GM19438 (cell line): Measurements from ENCODE around the gene TSHR.
A peak's percentile ranks its signal among the peaks of the same experiment; 100 is the strongest.
"Not testable (repeated sequence)": the region's sequence is repeated elsewhere in the genome, so short reads cannot be mapped to it uniquely, and the experiment has no call there.

Experiments used
- ATAC-seq: cut with Tn5 transposase; IDR thresholded peaks from one replicate; pipeline ENCODE4 v1.9.1; 2021; ENCODE audit warnings: low read depth; ENCODE audit not compliant: unreplicated experiment

TSHR gene

DNA sequence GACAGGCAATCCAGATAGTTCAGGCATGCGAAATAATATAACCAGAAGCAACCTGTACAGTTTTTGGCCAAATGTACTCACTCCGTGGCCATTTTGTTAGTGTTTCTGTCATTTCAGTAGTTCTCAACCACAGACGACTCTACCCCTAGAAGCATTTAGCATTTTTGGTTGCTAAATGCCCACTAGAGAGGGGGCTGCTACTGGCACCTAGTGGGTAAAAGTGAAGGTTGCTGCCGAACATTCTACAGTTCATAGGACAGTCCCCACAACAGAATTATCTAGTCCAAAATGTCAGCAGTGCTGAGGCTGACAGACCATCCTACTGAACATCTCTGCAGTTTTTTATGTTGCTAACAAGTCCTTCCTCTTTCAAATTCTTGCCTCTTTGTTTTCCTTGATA lies 107.4 kb downstream of the TSHR start:
- ATAC-seq, result peak; percentile 83

DNA sequence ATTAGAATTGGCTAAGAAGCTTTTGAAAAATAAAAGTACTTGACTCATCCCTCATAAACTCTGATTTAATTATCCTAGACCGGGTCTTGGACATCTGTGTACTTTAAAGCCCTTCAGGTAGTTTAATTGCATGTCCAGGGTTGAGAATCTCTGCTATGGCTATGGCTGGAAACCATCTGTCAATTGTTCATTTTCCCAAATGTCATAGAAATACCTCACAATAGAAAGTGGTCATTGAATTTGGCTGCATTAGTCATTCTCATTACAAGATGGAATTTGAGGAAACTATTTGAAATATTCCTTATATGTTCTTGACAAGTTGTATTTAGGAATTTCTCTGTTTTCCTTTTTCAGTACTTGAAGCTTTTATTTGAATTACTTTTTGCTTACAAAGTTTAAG lies 111.3 kb downstream of the TSHR start:
- no peak for ATAC-seq

DNA sequence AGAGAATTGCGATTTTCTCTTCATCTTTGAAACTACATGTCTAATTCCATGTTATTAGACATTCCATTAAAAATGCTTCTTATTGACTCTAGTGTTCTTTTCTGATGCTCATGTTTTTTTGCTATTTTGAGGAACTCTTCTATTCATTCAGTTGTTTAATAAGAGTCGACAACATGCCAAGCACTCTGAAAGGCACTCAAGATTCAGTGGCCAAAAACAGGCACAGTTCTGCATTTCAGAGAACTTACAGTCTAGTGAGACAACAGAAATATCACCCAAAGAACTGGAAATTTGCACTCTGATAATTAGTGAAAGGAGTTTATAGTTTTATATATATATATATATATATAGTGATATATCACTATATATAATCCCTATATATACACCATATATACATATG lies 111.7 kb downstream of the TSHR start:
- no peak for ATAC-seq

DNA sequence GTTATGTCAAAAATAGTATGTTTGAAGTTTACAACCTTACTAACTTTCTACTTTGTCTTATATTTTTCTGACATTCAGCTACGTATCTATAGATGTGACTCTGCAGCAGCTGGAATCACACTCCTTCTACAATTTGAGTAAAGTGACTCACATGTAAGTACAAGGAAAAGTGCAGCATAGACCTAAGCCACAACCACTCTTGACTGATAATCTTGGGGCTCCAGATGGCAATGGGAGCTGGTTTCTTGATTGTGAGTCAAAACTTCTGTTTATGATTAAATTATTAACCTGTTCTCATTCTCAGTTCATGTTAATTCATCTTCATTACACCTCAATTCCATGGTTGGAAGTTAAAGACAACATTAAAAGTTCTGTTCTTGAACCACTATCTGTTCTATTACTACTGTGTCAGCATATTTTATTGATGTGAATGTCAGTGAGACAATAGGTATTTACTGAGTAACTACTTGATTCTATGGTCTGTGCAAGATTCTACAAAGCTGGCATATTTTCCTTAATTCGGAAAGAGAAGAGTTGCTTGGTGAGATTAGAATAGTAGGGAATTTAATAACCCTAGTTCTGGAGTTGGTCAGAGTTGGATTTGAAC lies 112.9 kb downstream of the TSHR start:
- ATAC-seq, result no peak

DNA sequence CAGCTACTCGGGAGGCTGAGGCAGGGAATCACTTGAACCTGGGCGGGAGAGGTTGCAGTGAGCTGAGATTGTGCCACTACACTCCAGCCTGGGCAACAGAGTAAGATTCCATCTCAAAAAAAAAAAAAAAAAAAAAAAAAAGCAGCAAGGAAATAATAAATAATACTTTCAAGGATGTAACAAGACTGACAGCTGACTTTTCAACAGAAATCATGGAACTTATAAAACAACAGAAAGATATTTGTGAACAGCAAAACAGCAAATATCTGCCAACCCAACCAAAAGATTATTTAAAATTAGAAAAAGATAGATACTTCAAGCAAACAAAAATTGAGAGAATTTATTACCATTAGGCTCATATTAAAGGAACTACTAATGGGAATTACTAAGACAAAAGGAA lies 115.1 kb downstream of the TSHR start:
- no peak for ATAC-seq

DNA sequence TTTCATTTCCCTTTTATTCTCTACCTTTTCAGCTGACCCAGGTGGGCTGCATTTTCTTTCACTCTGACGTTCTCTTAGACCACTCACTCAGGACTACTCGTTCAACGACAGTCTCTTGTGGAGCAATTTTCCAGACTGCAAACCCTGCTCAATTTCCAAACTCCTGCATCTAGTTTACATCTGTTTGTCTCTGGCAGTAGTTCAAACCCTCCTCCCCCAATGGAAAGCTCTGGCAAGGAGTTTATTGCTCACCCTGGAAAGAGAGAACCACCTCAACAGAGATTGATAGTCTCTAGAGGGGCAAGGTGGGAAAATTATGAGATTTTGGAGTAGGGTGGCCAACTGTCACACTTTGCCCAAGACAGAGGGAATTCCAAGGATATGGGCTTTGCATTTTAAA lies 130.2 kb downstream of the TSHR start:
- no peak for ATAC-seq

DNA sequence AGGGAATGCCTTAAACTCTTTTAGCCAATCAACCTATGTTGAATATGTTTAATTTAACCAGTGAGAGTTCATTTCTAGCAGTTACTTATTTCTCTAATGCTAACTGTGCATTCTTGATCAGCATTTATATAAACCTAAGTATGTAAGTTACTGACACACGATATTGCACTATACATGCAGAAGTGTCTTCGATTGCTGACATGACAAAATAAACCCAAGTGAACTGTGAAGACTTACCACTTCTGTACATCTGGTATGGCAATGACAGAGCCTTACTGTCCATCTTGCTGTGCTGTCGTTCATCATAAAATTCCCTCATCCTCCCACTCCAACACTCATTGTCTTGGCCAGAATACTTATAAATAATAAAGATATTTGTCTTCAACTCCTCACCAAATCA lies 131.8 kb downstream of the TSHR start:
- no peak for ATAC-seq

DNA sequence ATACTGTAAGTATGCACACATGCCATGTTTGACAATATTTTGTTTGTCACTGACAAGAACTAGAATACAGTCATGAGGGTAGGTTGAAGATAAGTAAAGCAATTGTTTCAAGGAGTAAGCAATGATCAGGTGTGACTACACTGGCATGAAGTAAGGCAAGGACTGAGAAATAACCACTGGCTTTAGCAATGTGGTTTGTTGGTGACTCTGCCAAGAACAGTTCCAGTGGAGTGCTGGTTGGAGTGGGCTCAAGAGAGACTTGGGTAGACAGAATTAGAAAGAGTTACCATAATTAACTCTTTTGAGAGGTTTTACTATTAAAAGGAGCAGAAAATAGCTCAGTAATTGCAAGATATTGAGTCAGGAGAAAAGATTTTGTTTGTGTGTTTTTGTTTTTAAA lies 135.7 kb downstream of the TSHR start:
- ATAC-seq, result no peak

DNA sequence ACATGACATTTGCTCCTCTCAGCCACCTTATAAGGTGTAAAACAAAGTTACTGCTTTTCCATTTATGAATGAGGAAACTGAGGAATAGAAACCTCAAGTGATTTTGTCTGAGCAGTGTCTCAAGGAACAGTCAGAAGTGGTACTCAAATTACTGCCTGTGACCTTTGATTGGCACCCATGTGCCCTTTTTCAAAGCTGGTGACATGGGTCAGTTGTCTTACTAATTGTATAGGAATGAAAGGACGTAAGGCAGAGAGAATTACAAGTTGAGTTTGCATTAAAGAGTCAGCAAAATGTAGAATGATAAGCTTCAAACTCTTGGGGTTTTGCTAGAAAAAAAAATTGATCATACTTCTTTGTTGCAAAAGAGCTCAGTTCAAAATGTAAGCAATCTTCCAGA lies 136.2 kb downstream of the TSHR start:
- no peak for ATAC-seq

DNA sequence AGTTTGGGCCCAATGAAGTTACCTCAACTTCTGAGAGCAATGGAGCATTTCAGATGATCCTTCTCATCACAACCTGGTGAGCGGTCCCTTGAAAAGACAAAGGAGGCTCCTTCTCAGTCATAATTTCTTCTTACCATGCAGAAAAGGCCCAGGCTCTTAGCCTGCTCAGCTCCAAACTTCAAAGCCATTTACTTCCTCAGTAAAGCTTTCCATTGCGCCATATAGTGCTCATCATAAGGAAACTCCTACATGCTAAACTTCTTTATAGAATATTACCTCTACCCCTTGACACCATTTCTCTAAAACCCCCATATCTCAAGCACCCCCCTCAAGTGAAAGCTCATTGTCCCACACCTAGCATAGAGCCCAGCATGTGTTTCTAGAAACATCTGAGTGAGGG lies 138.2 kb downstream of the TSHR start:
- no peak for ATAC-seq

DNA sequence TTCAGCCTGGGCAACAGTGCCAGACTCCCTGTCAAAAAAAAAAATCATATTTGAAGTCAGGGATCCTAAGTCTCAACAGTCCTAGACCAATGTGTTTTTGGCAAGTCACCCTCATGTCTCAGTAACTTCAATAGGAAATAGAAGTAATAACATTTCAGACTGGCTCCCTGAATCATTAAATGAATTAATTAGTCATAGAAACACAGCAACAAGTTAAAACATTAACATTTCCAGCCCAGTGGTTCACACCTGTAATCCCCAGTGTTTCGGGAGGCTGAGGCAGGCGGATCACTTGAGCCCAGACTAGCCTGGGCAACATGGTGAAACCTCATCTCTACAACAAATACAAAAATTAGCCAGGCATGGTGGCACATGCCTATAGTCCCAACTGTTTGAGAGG lies 140.1 kb downstream of the TSHR start:
- no peak for ATAC-seq

DNA sequence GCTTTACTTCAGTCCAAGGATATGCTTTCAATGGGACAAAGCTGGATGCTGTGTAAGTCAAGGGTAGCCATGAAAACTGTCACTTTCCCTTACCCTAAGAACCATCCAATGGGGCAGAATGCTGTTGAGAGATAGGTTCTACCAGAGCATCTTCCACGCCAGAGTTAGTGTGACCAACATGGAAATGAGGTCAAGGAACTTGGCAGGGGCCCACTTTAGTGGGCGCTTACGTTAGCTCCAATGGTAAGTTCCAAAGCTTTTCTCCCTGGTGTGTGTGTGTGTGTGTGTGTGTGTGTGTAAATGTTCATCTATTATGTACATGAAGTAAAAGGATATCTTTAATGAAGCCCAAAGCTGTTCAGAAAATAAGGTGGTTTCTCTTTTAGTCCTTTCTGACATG lies 141.2 kb downstream of the TSHR start:
- ATAC-seq, result no peak

DNA sequence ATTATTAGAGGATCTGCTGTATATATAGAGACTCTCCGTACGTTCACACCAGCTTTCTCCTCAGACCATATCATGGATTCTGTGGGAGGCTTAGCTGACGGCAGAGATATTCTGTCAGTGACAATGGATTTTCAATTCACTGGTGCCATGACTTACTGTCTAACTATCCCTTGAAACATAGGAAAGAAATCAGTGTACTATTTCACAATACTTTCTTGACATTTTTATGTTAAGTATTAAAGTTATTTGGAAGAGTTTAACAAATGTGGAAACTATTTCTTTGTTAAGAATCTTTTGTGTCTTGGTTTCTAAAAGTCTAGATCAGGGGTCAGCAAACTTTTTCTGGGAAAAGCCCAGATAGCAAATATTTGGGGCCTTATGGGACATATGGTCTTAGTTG lies 146.8 kb downstream of the TSHR start:
- no peak for ATAC-seq

DNA sequence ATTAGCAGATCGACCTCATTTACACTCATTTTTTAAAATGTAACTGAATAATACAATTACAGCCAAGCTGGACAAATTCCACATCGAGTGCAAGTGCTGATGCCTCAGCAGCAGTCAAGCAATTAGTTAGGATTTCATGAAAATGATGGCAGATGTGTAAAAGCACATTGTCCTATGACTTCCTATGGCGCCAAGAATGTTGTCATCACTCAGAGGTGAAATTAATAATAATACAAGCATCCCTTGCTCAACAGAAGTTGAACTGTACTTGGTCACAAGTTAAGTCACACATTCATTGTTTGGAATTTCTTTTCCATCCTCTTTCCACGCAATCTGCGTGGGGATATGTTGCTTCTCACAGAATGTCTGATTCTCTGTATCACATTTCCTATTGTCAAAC lies 148.0 kb downstream of the TSHR start:
- no peak for ATAC-seq

DNA sequence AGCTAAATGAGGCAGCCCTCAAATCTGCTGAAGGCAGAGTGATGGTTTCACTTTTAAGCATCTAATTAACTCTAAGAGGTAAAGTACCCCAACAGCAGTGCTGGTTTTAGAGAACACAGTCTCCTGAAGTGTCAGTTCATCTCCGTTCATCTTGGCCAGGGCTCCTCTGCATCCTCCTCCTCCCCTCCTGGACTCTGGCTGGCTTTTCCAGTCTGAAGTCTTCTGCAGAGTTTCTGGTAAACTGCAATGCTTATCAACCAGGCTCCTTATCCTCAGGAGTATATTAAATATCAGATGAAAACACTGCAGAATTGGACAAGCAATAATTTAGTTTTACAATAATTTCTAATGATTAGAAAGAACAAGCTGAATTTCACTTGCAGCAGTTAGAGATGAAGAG lies 150.0 kb downstream of the TSHR start:
- no peak for ATAC-seq

DNA sequence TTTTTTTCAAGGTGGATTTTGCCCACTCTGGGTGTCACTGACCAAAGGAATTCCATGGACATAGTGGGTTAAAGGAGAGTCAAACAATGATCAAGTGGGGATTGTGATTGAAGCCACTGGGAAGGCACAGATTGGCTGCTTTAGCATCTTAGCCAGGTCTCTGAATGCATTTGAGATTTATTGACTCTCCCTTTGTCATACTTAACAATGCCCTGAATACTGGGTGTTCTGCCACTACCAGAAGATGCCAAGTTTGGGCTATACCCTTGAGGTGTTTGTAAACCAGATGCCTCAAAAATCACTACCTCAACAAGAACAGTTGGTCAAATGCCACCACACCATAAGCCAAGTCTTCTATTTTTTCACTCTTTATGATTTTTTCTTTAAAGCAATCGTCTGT lies 150.5 kb downstream of the TSHR start:
- ATAC-seq, result no peak

DNA sequence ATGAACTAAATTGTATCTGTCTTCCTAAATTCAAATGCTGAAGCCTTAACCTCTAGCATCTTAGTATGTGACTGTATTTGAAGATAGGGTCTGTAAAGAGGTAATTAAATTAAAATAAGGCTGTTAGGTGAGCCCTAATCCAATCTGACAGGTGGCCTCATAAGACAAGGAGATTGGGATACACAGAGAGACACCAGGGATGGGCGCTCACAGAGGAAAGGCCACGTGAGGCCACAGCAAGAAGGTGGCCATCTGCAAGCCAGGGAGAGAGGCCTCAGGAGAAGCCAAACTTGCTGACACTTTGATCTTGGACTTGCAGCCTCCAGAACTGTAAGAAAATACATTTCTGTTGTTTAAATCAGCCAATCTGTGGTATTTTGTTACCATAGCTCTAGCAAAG lies 154.8 kb downstream of the TSHR start:
- no peak for ATAC-seq

DNA sequence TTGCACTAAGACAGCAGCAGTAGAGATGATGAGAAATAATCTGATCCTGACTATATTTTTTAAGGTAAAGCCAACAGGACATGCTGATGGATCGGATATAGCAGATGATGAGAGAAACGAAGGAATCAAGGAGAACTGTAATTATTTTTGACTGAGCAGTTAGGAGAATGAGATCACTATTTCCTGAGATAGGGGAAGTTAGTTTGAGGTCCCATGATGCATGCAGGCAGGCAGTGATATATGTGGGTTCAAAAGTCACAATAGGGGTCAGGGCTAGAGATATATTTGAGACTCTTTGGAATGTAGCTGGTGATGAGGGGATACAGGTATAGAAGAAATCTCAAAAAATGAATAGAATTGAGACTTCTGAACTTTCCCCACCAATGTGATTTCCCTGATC lies 157.8 kb downstream of the TSHR start:
- ATAC-seq, result no peak

DNA sequence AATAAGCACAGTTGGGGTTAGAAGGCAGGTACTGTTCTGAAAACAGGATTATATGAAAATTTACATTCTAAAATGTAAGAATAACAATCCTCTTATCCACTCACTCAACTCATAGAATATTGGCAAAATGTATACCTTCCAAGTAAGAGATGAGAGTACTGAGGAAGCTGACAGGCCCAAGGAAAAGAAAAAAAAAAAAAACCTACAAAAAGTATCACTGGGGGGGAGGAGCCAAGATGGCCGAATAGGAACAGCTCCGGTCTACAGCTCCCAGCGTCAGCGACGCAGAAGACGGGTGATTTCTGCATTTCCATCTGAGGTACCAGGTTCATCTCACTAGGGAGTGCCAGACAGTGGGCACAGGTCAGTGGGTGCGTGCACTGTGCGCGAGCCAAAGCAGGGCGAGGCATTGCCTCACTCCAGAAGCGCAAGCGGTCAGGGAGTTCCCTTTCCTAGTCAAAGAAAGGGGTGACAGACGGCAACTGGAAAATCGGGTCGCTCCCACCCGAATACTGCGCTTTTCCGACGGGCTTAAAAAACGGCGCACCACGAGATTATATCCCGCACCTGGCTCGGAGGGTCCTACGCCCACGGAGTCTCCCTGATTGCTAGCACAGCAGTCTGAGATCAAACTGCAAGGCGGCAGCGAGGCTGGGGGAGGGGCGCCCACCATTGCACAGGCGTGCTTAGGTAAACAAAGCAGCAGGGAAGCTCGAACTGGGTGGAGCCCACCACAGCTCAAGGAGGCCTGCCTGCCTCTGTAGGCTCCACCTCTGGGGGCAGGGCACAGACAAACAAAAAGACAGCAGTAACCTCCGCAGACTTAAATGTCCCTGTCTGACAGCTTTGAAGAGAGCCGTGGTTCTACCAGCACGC lies 158.8 kb downstream of the TSHR start:
- ATAC-seq, result not testable (repeated sequence)

DNA sequence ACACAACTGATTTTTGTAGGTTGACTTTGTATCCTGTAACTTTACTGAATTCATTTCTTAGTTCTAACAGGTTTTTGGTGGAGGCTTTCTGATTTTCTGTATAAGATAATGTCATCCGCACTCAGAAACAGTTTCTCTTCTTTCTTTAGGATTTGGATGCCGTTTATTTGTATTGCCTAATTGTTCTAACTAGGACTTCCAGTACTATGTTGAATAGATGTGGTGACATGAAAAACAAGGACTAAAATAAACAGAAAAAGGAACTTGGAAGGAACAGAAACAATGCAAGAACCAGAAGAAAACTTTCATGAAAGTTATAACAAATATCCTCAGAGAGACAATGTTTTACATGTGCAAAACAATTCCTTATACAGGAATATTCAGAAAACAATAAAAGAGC lies 165.1 kb downstream of the TSHR start:
- ATAC-seq, result no peak

DNA sequence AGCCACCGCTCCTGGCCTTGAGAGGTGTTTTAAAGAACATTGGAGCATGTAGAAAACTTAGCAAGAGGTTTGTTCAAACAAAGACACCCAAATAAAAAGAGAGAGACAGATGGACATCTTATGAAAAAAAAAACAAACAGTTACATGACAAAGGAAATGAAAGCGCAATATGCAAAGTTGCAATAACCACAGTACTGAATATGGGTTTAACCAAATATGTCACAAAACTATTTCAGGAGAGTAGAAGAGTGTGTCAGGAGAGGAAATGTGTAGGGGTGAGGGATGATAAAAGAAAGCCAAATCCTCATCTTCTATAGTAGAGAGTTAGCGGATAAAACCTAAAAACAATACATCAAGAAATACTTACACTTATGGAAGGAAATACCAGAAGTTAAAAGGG lies 166.9 kb downstream of the TSHR start:
- ATAC-seq, result peak; percentile 98

DNA sequence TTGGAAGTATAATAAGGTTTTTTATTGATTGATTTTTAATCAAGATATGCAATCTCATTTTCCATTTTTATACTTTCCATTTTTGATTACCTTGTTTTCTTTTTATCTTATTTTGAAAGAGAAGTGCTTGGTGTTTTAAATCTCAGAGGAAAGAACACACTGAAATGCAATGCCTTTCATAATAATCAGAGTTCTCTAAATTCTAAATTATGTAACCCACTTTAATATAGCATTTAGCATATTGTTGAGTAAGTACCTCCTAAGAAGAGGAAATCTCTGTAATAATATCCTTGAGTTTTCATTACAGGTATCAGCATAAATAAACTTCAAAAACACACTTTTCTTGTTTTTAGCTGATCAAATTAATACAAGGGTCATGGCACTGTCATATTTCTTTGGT lies 168.4 kb downstream of the TSHR start:
- ATAC-seq, result no peak
